ENCODE data around the gene AZU1.

- TF ChIP-seq CTCF (IDR thresholded peaks at IDR 0.05) (peak in 1 of 12 donors; percentile 46), POLR2A (IDR thresholded peaks at IDR 0.05) (no peak)
Observed at GRCh38 chr19:805166-805551, 22.5 kb upstream of the AZU1 start.

All from heart left ventricle (tissue), 13 donors.